ENCODE data around the gene SUGP2. TPM values are rescaled to one million over a fixed set of nuclear protein-coding genes. Genes with fewer than 3 reads are reported as not detected.

SUGP2 gene
- polyA plus RNA-seq, 1 donor (not counting 4 experiments of a cell fraction or from before 2014, with no cell fraction given), result 51.2 TPM

GRCh38 chr19:19033176-19033425 lies 216 bp downstream of the SUGP2 start:
- Histone ChIP-seq H3K27me3 (ENCODE audit: control insufficient read depth, extremely low read depth, insufficient read depth, low read length) (no peaks in the 10 kb centered on the region), H3K9ac (ENCODE audit: control insufficient read depth, extremely low read depth, insufficient read depth, low read length) (peak overlapping the region; percentile 94), H2AFZ (ENCODE audit: control insufficient read depth, low read length) (peak overlapping the region; percentile 30), H4K20me1 (ENCODE audit: control insufficient read depth, extremely low read depth, insufficient read depth, low read length) (peaks cover 1% of the 10 kb centered on the region), H3K27ac (ENCODE audit: control insufficient read depth, insufficient read depth, low read length) (peak overlapping the region; percentile 93), H3K4me3 (ENCODE audit: control insufficient read depth in 2 of 3, extremely low read depth in 1 of 3, insufficient read depth in 2 of 3, low read depth in 1 of 3, low read length in 3 of 3) (peak overlapping the region; percentile 64 to 98 (median 96)), H3K79me2 (ENCODE audit: control insufficient read depth, insufficient read depth, low read length) (peaks cover 74% of the 10 kb centered on the region), H3K9me3 (ENCODE audit: control insufficient read depth, low read depth, low read length) (no peaks in the 10 kb centered on the region), H3K4me1 (ENCODE audit: control insufficient read depth, extremely low read depth, insufficient read depth, low read length) (peaks cover 10% of the 10 kb centered on the region), H3K36me3 (ENCODE audit: control insufficient read depth in 2 of 2, extremely low read depth in 1 of 2, insufficient read depth in 2 of 2, low read length in 2 of 2) (peaks cover 14 to 15% of the 10 kb centered on the region in 2 experiments), H3K4me2 (ENCODE audit: control insufficient read depth, extremely low read depth, insufficient read depth, low read depth, low read length) (peak overlapping the region; percentile 97), H3K9me1 (ENCODE audit: control insufficient read depth, extremely low read depth, insufficient read depth, low read length) (no peaks in the 10 kb centered on the region)
- no peak for DNase-seq (ENCODE audit: low read depth, low spot score)
- TF ChIP-seq CTCF (optimal IDR thresholded peaks at IDR 0.05 in 1 of 3, IDR thresholded peaks at IDR 0.05 in 1 of 3, conservative IDR thresholded peaks at IDR 0.05 in 1 of 3; ENCODE audit: extremely low read depth in 1 of 3, insufficient read depth in 2 of 3, low read length in 3 of 3) (no peak), EZH2 (IDR thresholded peaks at IDR 0.05; ENCODE audit: low read length) (no peak)
- no peak for FAIRE-seq
- dilution Hi-C loops (cut with MboI; ENCODE audit: extremely low pct_ligation_motif_present, low sequenced_read_pairs), result no loop called here

GRCh38 chr19:19032420-19033175 lies 719 bp downstream of the SUGP2 start:
- H2AFZ ChIP-seq (ENCODE audit: control insufficient read depth, low read length), result peak overlapping the region; percentile 30
- TF ChIP-seq EZH2 (IDR thresholded peaks at IDR 0.05; ENCODE audit: low read length) (no peak), CTCF (optimal IDR thresholded peaks at IDR 0.05 in 1 of 3, IDR thresholded peaks at IDR 0.05 in 1 of 3, conservative IDR thresholded peaks at IDR 0.05 in 1 of 3; ENCODE audit: extremely low read depth in 1 of 3, insufficient read depth in 2 of 3, low read length in 3 of 3) (no peak)
- no peak for DNase-seq (ENCODE audit: low read depth, low spot score)

More at GRCh38 chr19:19032420-19033175, 719 bp downstream of the SUGP2 start:
- no peaks in the 10 kb centered on the region for H3K27me3 ChIP-seq (ENCODE audit: control insufficient read depth, extremely low read depth, insufficient read depth, low read length)
- H3K4me2 ChIP-seq (ENCODE audit: control insufficient read depth, extremely low read depth, insufficient read depth, low read depth, low read length), result peak overlapping the region; percentile 97
- peaks cover 3% of the 10 kb centered on the region for H4K20me1 ChIP-seq (ENCODE audit: control insufficient read depth, extremely low read depth, insufficient read depth, low read length)
- peak overlapping the region; percentile 64 to 98 (median 96) for H3K4me3 ChIP-seq (ENCODE audit: control insufficient read depth in 2 of 3, extremely low read depth in 1 of 3, insufficient read depth in 2 of 3, low read depth in 1 of 3, low read length in 3 of 3)
- FAIRE-seq, result no peak
- H3K27ac ChIP-seq (ENCODE audit: control insufficient read depth, insufficient read depth, low read length), result peak overlapping the region; percentile 93
- peaks cover 10% of the 10 kb centered on the region for H3K4me1 ChIP-seq (ENCODE audit: control insufficient read depth, extremely low read depth, insufficient read depth, low read length)
- H3K79me2 ChIP-seq (ENCODE audit: control insufficient read depth, insufficient read depth, low read length), result peaks cover 73% of the 10 kb centered on the region
- H3K36me3 ChIP-seq (ENCODE audit: control insufficient read depth in 2 of 2, extremely low read depth in 1 of 2, insufficient read depth in 2 of 2, low read length in 2 of 2), result peaks cover 13 to 18% of the 10 kb centered on the region in 2 experiments
- H3K9ac ChIP-seq (ENCODE audit: control insufficient read depth, extremely low read depth, insufficient read depth, low read length), result peak overlapping the region; percentile 94
- H3K9me1 ChIP-seq (ENCODE audit: control insufficient read depth, extremely low read depth, insufficient read depth, low read length), result no peaks in the 10 kb centered on the region
- dilution Hi-C loops (cut with MboI; ENCODE audit: extremely low pct_ligation_motif_present, low sequenced_read_pairs), result no loop called here
- H3K9me3 ChIP-seq (ENCODE audit: control insufficient read depth, low read depth, low read length), result no peaks in the 10 kb centered on the region

Data from keratinocyte (primary cell).